ENCODE results near the gene CYB561D1.

CYB561D1 gene

GRCh38 chr1:109531826-109532364 lies 38.0 kb downstream of the CYB561D1 start:
- DNase-seq = no peak

GRCh38 chr1:109532365-109533136 lies 38.7 kb downstream of the CYB561D1 start:
- DNase-seq = peak; percentile 92

GRCh38 chr1:109534307-109534858 lies 40.5 kb downstream of the CYB561D1 start:
- DNase-seq = no peak

- DNase-seq = no peak
Observed at GRCh38 chr1:109535481-109535880, 41.6 kb downstream of the CYB561D1 start.

GRCh38 chr1:109535971-109536491 lies 42.1 kb downstream of the CYB561D1 start:
- DNase-seq = no peak

GRCh38 chr1:109537450-109538178 lies 43.7 kb downstream of the CYB561D1 start:
- no peak for DNase-seq

GRCh38 chr1:109538827-109539555 lies 45.1 kb downstream of the CYB561D1 start:
- no peak for DNase-seq

- no peak for DNase-seq
Observed at GRCh38 chr1:109539676-109540075, 45.8 kb downstream of the CYB561D1 start, which contains the start of gene GPR61. Gene GPR61 (plus strand): TSS chr1:109539872. CDS start chr1:109543023, 3,151 bp downstream.

GRCh38 chr1:109541102-109541501 lies 47.2 kb downstream of the CYB561D1 start:
- no peak for DNase-seq

GRCh38 chr1:109542657-109543056 lies 48.8 kb downstream of the CYB561D1 start:
- no peak for DNase-seq

- no peak for DNase-seq
Observed at GRCh38 chr1:109543283-109543987, 49.5 kb downstream of the CYB561D1 start.

- no peak for DNase-seq
Observed at GRCh38 chr1:109543988-109544735, 50.3 kb downstream of the CYB561D1 start.

- peak; percentile 83 for DNase-seq
Observed at GRCh38 chr1:109546311-109547109, 52.6 kb downstream of the CYB561D1 start.

GRCh38 chr1:109547463-109548320 lies 53.8 kb downstream of the CYB561D1 start:
- DNase-seq = no peak

- peak; percentile 94 for DNase-seq
Observed at GRCh38 chr1:109548321-109549267, 54.7 kb downstream of the CYB561D1 start, which contains the start of gene GNAI3. Gene GNAI3 (plus strand): TSS chr1:109548615. CDS start chr1:109548721, 106 bp downstream.
